Measurements from ENCODE around the gene SLC6A11. TPM values are rescaled to one million over a fixed set of nuclear protein-coding genes. Genes with fewer than 3 reads are reported as not detected.

The SLC6A11 gene
- total and polyA plus RNA-seq, 2 of the 8 experiments (the other 6 are each of a cell fraction or from before 2014, with no cell fraction given), result 0.78 to 1.5 TPM

GRCh38 chr3:10845839-10846656 lies 30.0 kb downstream of the SLC6A11 start (continued):
- TF ChIP-seq CHD7 (IDR thresholded peaks at IDR 0.05; ENCODE audit: insufficient replicate concordance, low read length) (no peak), RXRA (IDR thresholded peaks at IDR 0.05; ENCODE audit: insufficient read depth, low read depth, low read length) (no peak), CBX5 (IDR thresholded peaks at IDR 0.05; ENCODE audit: low read depth, low read length) (no peak), SP1 (IDR thresholded peaks at IDR 0.05; ENCODE audit: low read depth, low read length) (no peak), PHF8 (conservative IDR thresholded peaks at IDR 0.05; ENCODE audit: low read depth, low read length) (no peak), RFX5 (IDR thresholded peaks at IDR 0.05; ENCODE audit: borderline replicate concordance, low read depth, low read length) (no peak), KDM5A (IDR thresholded peaks at IDR 0.05; ENCODE audit: low read length) (no peak), TCF12 (IDR thresholded peaks at IDR 0.05; ENCODE audit: low read depth, low read length) (no peak)

All from H1 (cell line).